GM12891 (cell line): ENCODE data around the gene ITGB2.

Experiments
- DNase-seq: peaks from one replicate; pipeline ENCODE4 v3.0.0; 2011; ENCODE audit warnings: low spot score; ENCODE audit not compliant: insufficient read length
- FAIRE-seq: peaks from 2 replicates; lab custom pipeline; 2011; peaks lifted over from hg19 to GRCh38; lab: Jason Lieb, UNC
- PAX5 ChIP-seq: IDR thresholded peaks from 2 replicates; pipeline ENCODE4 v1.6.1; 2011; ENCODE audit warnings: low read length, moderate library complexity, mild to moderate bottlenecking; ENCODE audit not compliant: insufficient read depth, severe bottlenecking
- POLR2A ChIP-seq: IDR thresholded peaks from 2 replicates; pipeline ENCODE4 v1.6.1; 2011; ENCODE audit warnings: low read depth, low read length, control low read depth
- POLR2AphosphoS5 ChIP-seq: IDR thresholded peaks from 2 replicates; pipeline ENCODE4 v1.6.1; 2011; ENCODE audit warnings: low read depth, low read length, control low read depth
- POU2F2 ChIP-seq: IDR thresholded peaks from 2 replicates; pipeline ENCODE4 v1.6.1; 2011; ENCODE audit warnings: low read depth, mild to moderate bottlenecking, control low read depth, low read length, moderate library complexity
- SPI1 ChIP-seq: IDR thresholded peaks from 2 replicates; pipeline ENCODE4 v1.6.1; 2011; ENCODE audit warnings: low read depth, low read length, control low read depth
- TAF1 ChIP-seq: IDR thresholded peaks from 2 replicates; pipeline ENCODE4 v1.6.1; 2011; ENCODE audit warnings: low read depth, low read length, control low read depth

Gene ITGB2

DNA sequence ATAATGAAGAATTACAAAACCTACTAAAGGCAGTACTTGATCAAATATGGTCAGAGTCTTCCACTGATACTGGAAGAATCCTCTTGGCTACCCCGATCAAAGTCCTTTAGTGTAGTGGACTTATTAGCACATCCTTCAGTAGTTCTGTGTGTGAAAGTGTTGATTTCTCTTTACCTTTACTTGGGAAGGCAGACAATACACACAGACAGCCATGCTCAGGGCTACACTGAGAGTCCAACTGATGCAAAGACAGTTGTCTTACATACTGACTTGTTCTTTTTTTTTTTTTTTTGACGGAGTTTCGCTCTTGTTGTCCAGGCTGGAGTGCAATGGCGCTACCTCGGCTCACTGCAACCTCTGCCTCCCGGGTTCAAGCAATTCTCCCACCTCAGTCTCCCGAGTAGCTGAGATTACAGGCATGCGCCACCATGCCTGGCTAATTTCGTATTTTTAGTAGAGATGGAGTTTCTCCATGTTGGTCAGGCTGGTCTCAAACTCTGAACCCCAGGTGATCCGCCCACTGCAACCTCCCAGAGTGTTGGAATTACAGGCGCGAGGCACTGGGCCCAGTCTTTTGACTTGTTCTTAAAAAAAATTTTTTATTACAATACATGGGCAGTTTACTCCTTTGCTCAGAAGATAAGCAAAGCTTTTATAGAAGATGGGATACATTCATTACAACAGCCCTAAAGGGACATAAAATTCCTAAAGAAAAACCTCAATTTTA lies 43.7 kb downstream of the ITGB2 start:
- DNase-seq (no peak), FAIRE-seq (no peak)
- TF ChIP-seq TAF1 (no peak), PAX5 (no peak), POLR2A (no peak), POLR2AphosphoS5 (no peak), SPI1 (no peak), POU2F2 (no peak)

DNA sequence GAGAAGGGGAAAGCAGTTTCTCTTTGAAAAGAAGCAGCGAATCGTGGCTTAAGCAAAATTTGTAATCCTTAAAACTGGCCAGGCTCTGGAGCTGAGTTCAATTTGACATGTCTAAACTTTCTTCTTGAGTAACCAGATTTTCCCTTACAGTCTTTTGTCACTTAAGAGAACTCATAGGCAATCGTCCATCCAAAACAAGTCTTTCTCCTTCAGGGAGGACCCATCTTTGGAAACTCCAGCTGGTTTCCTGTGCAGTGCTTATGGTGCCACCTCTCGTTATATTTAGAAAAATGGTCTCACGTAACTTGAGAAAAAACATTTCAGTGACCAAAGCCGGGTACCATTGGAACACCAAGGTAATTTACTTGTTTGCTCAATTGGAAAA lies 45.4 kb downstream of the ITGB2 start:
- TF ChIP-seq POLR2A (no peak), POU2F2 (no peak), POLR2AphosphoS5 (no peak), TAF1 (no peak), PAX5 (no peak), SPI1 (no peak)
- FAIRE-seq (no peak), DNase-seq (no peak)

DNA sequence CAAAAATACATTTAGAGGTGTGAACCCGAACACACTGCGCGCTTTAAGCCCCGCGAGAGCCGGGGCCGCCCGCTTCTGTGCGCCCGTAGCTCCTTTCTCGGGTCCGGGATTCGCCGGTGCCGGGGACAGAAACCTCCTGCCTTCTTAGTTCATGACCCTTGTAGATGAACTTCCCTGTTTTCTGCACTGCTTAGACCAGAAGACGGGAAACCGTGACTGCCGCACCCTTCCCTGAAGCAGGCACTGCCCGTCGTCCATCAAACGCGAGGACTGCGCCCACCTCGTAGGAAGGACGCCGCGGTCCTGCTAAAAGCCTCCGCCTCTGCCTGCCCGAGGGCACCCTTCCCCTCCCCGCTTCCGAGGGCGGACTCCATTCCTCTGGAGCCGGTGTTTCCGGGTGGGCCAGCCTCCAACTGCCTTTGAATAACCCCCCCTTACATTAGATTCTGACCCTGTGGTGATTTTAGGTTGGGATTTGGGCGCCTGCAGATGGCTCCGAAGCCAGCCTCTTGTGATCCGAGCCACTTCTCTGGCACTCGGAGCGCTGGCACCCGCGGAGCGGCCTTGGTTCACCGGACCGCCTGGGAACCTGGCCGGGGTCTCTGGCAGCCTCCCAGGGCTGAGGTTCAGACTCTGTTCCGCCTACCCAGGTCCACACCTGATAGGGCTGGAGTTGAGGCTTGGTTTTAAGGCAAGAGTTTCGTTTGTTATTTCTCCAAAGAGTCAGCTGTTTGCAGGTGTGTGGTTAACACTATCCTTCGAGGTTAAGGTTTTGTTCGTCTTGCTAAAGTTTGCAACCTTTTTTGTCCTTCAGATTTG lies 46.0 kb downstream of the ITGB2 start:
- TF ChIP-seq PAX5 (no peak), TAF1 (peak; percentile 19; the same call in 1 of the 2 replicates), POU2F2 (0 out of 2 replicates have a peak, but pooled peaks have one; percentile 10), POLR2AphosphoS5 (no peak), SPI1 (no peak), POLR2A (no peak)
- DNase-seq (no peak), FAIRE-seq (no peak)

DNA sequence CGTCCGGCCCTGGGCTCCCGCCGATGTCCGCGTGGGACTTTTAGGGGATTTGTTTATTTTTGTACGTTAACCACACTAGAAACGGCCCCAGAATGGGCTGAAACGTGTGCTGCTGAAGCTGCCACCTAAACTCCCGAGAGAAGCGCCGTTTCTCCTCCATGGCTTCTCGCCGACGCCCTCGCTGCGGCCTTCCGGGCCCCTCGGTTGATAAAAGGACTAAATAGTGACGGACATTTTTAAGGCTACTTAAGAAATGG lies 46.5 kb downstream of the ITGB2 start:
- no peak for DNase-seq
- no peak for FAIRE-seq
- TF ChIP-seq POLR2AphosphoS5 (no peak), PAX5 (no peak), POU2F2 (no peak), POLR2A (no peak), SPI1 (no peak), TAF1 (no peak)

DNA sequence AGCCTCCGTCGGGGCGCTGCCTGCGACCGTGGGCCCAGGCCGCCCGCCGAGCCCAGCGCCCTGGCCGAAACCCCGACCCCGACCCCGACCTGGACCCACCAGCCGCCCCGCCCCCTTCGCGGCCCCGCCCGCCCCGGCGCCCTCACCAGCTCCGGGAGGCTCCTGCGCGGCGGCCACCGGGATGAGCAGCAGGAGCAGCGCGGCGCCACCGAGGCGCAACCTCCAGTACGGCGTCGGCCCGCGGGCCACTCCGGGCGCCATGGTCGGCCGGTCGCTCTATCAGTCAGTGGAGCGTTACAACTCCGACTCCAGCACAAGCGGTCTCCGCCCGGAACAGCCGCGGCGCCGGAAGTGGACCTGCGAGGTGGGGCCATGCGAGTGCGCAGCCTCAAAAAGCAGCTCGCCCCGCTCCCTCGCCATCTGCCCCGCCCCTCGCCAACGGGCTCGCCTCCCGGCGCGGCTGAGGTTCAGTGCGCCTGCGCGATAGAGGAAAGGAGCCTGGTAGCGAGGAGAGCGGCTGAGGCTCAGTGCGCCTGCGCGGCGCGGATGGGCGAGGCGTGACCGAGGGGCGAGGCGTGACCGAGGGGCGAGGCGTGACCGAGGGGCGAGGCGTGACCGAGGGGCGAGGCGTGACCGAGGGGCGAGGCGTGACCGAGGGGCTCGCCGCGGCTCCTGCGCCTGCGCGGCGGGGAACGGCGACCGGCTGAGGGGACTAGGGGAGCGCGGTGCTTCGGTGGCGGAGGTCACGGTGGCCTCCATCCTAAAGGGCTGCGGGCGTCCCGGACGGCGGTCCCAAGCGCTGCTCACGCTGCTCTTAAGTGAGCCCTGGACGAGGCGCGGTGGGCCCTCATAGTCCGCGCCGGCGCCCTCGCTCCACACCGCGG lies 47.1 kb downstream of the ITGB2 start, which contains the start of gene PTTG1IP:
PTTG1IP (minus strand) TSS at position 335 of the 884 bp plus-strand sequence; CDS start at position 261, 74 bp downstream.
- peak; percentile 93 for FAIRE-seq
- DNase-seq = peak; percentile 98
- TF ChIP-seq POU2F2 = no peak
- TF ChIP-seq TAF1 = peak; percentile 37; the same call in 1 of the 2 replicates
- peak; percentile 93 for TF ChIP-seq PAX5
- TF ChIP-seq POLR2A = peak; percentile 67
- peak; percentile 48; the same call in 1 of the 2 replicates for TF ChIP-seq POLR2AphosphoS5
- no peak for TF ChIP-seq SPI1

DNA sequence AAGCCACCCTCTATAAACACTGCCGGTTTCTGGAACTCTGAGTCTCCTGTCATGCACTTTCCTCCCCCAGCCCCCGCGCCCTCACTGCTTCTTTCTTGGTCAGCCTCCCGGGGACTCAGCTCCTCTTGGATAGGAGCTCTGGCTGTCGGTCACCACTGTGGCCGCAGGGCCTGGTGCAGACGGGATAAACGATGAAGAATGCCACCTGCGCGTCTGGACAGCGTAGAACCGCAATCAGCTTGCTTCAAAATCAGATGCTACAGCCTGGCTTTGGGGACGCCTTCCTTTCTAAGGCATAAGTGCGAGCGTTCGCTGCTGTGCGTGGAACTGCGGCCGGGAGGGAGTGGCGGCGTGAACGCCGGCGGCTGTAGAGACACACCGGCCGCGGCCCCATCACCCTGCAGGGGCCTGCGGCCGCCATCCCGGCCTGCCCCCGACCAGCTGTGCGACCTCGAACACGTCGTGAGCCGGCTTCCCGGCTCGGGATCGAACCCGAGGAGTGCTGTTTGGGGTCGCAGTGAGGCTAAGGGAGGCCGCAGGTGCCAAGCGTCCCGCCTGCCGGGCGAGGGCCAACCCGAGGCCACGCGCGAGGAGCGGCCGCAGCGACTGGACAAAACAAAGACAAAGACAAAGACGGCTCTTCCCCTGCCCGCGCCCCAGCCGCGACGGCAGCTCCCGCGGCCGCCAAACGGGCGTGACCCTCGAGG lies 47.9 kb downstream of the ITGB2 start:
- no peak for DNase-seq
- no peak for FAIRE-seq
- TF ChIP-seq POLR2AphosphoS5 (no peak), PAX5 (no peak), POLR2A (no peak), SPI1 (no peak), POU2F2 (no peak)

DNA sequence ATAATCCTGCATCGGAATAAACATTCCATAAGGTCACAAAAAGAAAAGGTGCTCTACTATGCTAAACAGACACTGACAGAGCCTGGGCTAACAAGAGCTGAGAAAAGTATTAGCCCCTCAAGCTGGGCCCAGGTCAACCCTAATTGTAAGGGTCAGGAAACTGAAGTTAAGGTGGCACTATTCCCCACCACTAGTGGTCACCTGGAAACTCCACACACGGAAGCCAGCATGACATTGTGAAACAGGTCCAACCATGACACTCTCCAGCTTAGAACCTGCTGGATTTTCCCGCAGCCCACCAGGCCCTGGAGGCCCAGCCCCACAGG lies 48.4 kb downstream of the ITGB2 start:
- DNase-seq = no peak
- no peak for TF ChIP-seq POLR2A
- no peak for TF ChIP-seq TAF1
- no peak for TF ChIP-seq SPI1
- no peak for TF ChIP-seq POU2F2
- TF ChIP-seq PAX5 = no peak
- no peak for TF ChIP-seq POLR2AphosphoS5
- no peak for FAIRE-seq

DNA sequence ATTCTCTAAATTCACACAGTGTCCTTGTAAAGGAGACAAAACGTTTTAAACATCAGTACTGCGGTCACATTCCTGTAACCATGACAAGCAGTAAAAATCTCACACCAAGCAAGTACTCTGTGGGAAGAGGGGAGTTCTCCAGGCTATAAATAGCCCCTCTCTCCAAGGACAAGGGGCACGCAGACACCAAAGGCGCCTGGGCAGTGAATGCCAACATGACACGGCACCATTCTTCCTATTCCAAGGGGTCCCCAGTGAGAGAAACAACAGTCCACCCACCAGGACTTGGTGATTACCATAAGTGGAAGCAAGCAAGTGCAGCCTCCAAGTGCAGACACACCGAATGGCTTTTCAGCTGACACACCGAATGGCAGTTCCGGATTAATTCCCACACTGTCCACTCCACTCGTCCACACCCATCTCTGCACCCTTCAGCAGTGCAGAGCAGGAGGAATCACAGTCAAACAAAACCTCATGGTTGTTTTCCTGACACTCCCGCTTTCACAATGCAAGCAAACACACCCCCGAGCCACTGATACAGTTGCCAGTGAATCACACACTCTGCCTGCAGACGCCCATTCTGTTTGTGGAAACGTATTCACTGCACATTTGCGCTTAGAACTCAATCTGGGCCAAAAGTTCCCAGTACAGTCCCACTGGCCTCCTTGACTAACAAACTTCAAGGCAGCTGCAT lies 49.0 kb downstream of the ITGB2 start:
- no peak for DNase-seq
- no peak for FAIRE-seq
- no peak for TF ChIP-seq POLR2AphosphoS5
- no peak for TF ChIP-seq POLR2A
- no peak for TF ChIP-seq PAX5
- TF ChIP-seq TAF1 = no peak
